Measurements from ENCODE around the gene PERM1.
"Not testable (repeated sequence)": the region's sequence is repeated elsewhere in the genome, so short reads cannot be mapped to it uniquely, and the experiment has no call there.

The PERM1 gene

GRCh38 chr1:997993-998744 is 16.3 kb upstream of the PERM1 start:
- in situ Hi-C loops (cut with HindIII; ENCODE audit: low sequenced_read_pairs): no loop called here

GRCh38 chr1:997713-997992 is 15.8 kb upstream of the PERM1 start:
- in situ Hi-C loops (cut with HindIII; ENCODE audit: low sequenced_read_pairs): no loop called here

- in situ Hi-C loops (cut with HindIII; ENCODE audit: low sequenced_read_pairs): no loop called here
These were observed 15.2 kb upstream of the PERM1 start for GRCh38 chr1:996851-997712.

GRCh38 chr1:995665-996633 is 14.1 kb upstream of the PERM1 start:
- in situ Hi-C loops (cut with HindIII; ENCODE audit: low sequenced_read_pairs): no loop called here

GRCh38 chr1:994546-994945 is 12.7 kb upstream of the PERM1 start:
- in situ Hi-C loops (cut with HindIII; ENCODE audit: low sequenced_read_pairs): not testable (repeated sequence)

- in situ Hi-C loops (cut with HindIII; ENCODE audit: low sequenced_read_pairs): no loop called here
These were observed 11.6 kb upstream of the PERM1 start for GRCh38 chr1:993379-993995.

GRCh38 chr1:992362-992761 is 10.5 kb upstream of the PERM1 start:
- in situ Hi-C loops (cut with HindIII; ENCODE audit: low sequenced_read_pairs): no loop called here

GRCh38 chr1:991895-992294 is 10.0 kb upstream of the PERM1 start:
- in situ Hi-C loops (cut with HindIII; ENCODE audit: low sequenced_read_pairs): no loop called here

GRCh38 chr1:991275-991674 is 9.4 kb upstream of the PERM1 start:
- in situ Hi-C loops (cut with HindIII; ENCODE audit: low sequenced_read_pairs): not testable (repeated sequence)

GRCh38 chr1:988061-988460 is 6.2 kb upstream of the PERM1 start:
- in situ Hi-C loops (cut with HindIII; ENCODE audit: low sequenced_read_pairs): not testable (repeated sequence)

GRCh38 chr1:985126-985525 is 3.2 kb upstream of the PERM1 start:
- in situ Hi-C loops (cut with HindIII; ENCODE audit: low sequenced_read_pairs): no loop called here

GRCh38 chr1:984476-984814 is 2.6 kb upstream of the PERM1 start:
- in situ Hi-C loops (cut with HindIII; ENCODE audit: low sequenced_read_pairs): no loop called here

GRCh38 chr1:983798-984475 is 2.0 kb upstream of the PERM1 start:
- in situ Hi-C loops (cut with HindIII; ENCODE audit: low sequenced_read_pairs): no loop called here

- in situ Hi-C loops (cut with HindIII; ENCODE audit: low sequenced_read_pairs): no loop called here
These were observed 1.0 kb upstream of the PERM1 start for GRCh38 chr1:982765-983436.

- in situ Hi-C loops (cut with HindIII; ENCODE audit: low sequenced_read_pairs): no loop called here
These were observed 370 bp downstream of the PERM1 start for GRCh38 chr1:981491-981954.

GRCh38 chr1:980602-981395 is 1.1 kb downstream of the PERM1 start:
- in situ Hi-C loops (cut with HindIII; ENCODE audit: low sequenced_read_pairs): no loop called here

GRCh38 chr1:980137-980571 is 1.7 kb downstream of the PERM1 start:
- in situ Hi-C loops (cut with HindIII; ENCODE audit: low sequenced_read_pairs): no loop called here

GRCh38 chr1:979744-980072 is 2.2 kb downstream of the PERM1 start:
- in situ Hi-C loops (cut with HindIII; ENCODE audit: low sequenced_read_pairs): no loop called here
